K562 (cell line): ENCODE measurements around the gene PHACTR3. TPM values are rescaled to one million over a fixed set of nuclear protein-coding genes. Genes with fewer than 3 reads are reported as not detected.

Source experiments
- ATAC-seq: fragments of 200-7000 bp; cut with Tn5 transposase; 3 replicates; pipeline ENCODE4 v1.9.1; 2020; ENCODE audit warnings: moderate library complexity
- BruUV-seq: library from RNA; stranded (reverse); fragments of 400-500 nt; replicated peaks from 2 replicates; lab custom pipeline; 2021; lab: Mats Ljungman, UMichigan
- CTCF ChIA-PET: fragments of 300-600 bp; formaldehyde crosslinking; extraction: SDS; loops from one replicate; lab custom pipeline; 2021; ENCODE audit warnings: low intra/inter-chr PET ratio; lab: Yijun Ruan, JAX
- POLR2A ChIA-PET: fragments of 300-600, 350-650 bp; sonication (Branson Sonifier 250); formaldehyde crosslinking; extraction: SDS; loops from one replicate; lab custom pipeline; 2021; ENCODE audit warnings: antibody characterized with exemption, inconsistent platforms; lab: Yijun Ruan, JAX
- DNase-seq, 4 experiments: peaks; one replicate each; pipeline versions ENCODE4 v3.0.0 to v3.0.0-alpha.2; 2011 to 2018; ENCODE audit warnings: low spot score in 3 of 4, mixed read lengths in 3 of 4; ENCODE audit errors: extremely low read depth in 1 of 4
- FAIRE-seq: peaks from 2 replicates; lab custom pipeline; 2011; peaks lifted over from hg19 to GRCh38; lab: Jason Lieb, UNC
- H2AFZ ChIP-seq: 2 replicates; pipeline ENCODE4 v1.6.0; 2011; ENCODE audit warnings: low read depth, low read length, control low read depth, inconsistent platforms
- H3K27ac ChIP-seq: fragments of 200-600 bp; 3 replicates; pipeline ENCODE4 v1.8.0; 2011; ENCODE audit warnings: low read depth, mild to moderate bottlenecking, control low read depth, inconsistent platforms, low read length, moderate library complexity, mixed read lengths; ENCODE audit errors: extremely low read depth
- H3K27me3 ChIP-seq, 2 experiments: fragments of 300-600 bp in 1 of 2; 2 replicates in 1 of 2; 3 replicates in 1 of 2; pipeline versions ENCODE4 v1.6.0 to v1.8.0; 2011; ENCODE audit warnings: inconsistent platforms in 2 of 2, low read length in 2 of 2, mild to moderate bottlenecking in 1 of 2, mixed read lengths in 1 of 2, moderate library complexity in 1 of 2; ENCODE audit not compliant: control insufficient read depth in 2 of 2, insufficient read depth in 2 of 2
- H3K36me3 ChIP-seq: fragments of 300-600 bp; 3 replicates; pipeline ENCODE4 v1.8.0; 2011; ENCODE audit warnings: mild to moderate bottlenecking, low read length, inconsistent platforms; ENCODE audit not compliant: control insufficient read depth, insufficient read depth
- H3K4me1 ChIP-seq, 2 experiments: fragments of 200-600 bp in 1 of 2; replicated peaks in 1 of 2; 2 replicates in 1 of 2; 3 replicates in 1 of 2; pipeline versions ENCODE4 v1.5.1 to v1.8.0; 2011; ENCODE audit warnings: inconsistent platforms in 2 of 2, low read length in 2 of 2, mild to moderate bottlenecking in 1 of 2, mixed read lengths in 1 of 2, moderate library complexity in 1 of 2; ENCODE audit not compliant: control insufficient read depth in 2 of 2, insufficient read depth in 2 of 2
- H3K4me2 ChIP-seq: 2 replicates; pipeline ENCODE4 v1.6.1; 2011; ENCODE audit warnings: low read length, control low read depth, inconsistent platforms, mixed read lengths; ENCODE audit not compliant: insufficient read depth
- H3K4me3 ChIP-seq: fragments of 200-600 bp; sonication (generic), shearing (Covaris generic); 2 replicates; pipeline ENCODE4 v1.5.1; 2016; ENCODE audit warnings: control low read depth, inconsistent platforms
- H3K79me2 ChIP-seq: fragments of 200-600 bp; 3 replicates; pipeline ENCODE4 v1.8.0; 2011; ENCODE audit warnings: low read length, inconsistent platforms; ENCODE audit not compliant: control insufficient read depth, insufficient read depth
- H3K9ac ChIP-seq, 2 experiments: 2 replicates each; pipeline versions ENCODE4 v1.6.0 to v1.6.1; 2011; ENCODE audit warnings: low read depth in 2 of 2, low read length in 2 of 2, control low read depth in 1 of 2, inconsistent platforms in 1 of 2, mild to moderate bottlenecking in 1 of 2, mixed read lengths in 1 of 2; ENCODE audit not compliant: insufficient read depth in 1 of 2
- H3K9me1 ChIP-seq: one replicate; pipeline ENCODE4 v1.6.0; 2011; ENCODE audit warnings: inconsistent platforms, mild to moderate bottlenecking, low read length, moderate library complexity; ENCODE audit not compliant: control insufficient read depth, insufficient read depth
- H3K9me3 ChIP-seq: replicated peaks from 2 replicates; pipeline ENCODE4 v1.5.1; 2011; ENCODE audit warnings: low read depth, low read length, inconsistent platforms; ENCODE audit not compliant: control insufficient read depth, insufficient read depth
- H4K20me1 ChIP-seq: replicated peaks from 2 replicates; pipeline ENCODE4 v1.6.1; 2011; ENCODE audit warnings: low read length, inconsistent platforms, mixed read lengths; ENCODE audit not compliant: control insufficient read depth, insufficient read depth
- ARHGAP35 ChIP-seq: fragments of 450-650 bp; IDR thresholded peaks from 2 replicates; pipeline ENCODE4 v1.6.1; 2018; ENCODE audit not compliant: partially characterized antibody
- ELF1 ChIP-seq: fragments of 200-800 bp; sonication (Bioruptor generic); IDR thresholded peaks from 2 replicates; pipeline ENCODE4 v1.6.1; 2016; ENCODE audit warnings: missing genetic modification characterization, missing compliant biosample characterization
- FIP1L1 ChIP-seq: fragments of 200-400 bp; formaldehyde crosslinking; IDR thresholded peaks from 2 replicates; pipeline ENCODE4 v1.6.1; 2018; ENCODE audit warnings: mild to moderate bottlenecking, low read depth, low read length; ENCODE audit not compliant: poor library complexity, severe bottlenecking
- FOXK1 ChIP-seq: sonication (generic); formaldehyde crosslinking; IDR thresholded peaks from 2 replicates; pipeline ENCODE4 v1.8.0; 2022; ENCODE audit warnings: missing genetic modification reagents, mild to moderate bottlenecking, borderline replicate concordance
- FOXP1 ChIP-seq: sonication (generic); formaldehyde crosslinking; IDR thresholded peaks from 2 replicates; pipeline ENCODE4 v1.8.0; 2022; ENCODE audit warnings: mild to moderate bottlenecking, missing genetic modification reagents
- GTF2E2 ChIP-seq: fragments of 200-800 bp; sonication (Bioruptor generic); IDR thresholded peaks from 2 replicates; pipeline ENCODE4 v1.6.1; 2016; ENCODE audit warnings: missing genetic modification characterization, missing compliant biosample characterization
- KDM5B ChIP-seq: fragments of 200-600 bp; sonication (generic); IDR thresholded peaks from 2 replicates; pipeline ENCODE4 v1.6.1; 2012; ENCODE audit warnings: low read depth, mild to moderate bottlenecking, moderate library complexity, low read length, control low read depth, inconsistent platforms; ENCODE audit not compliant: insufficient replicate concordance
- KLF10 ChIP-seq: fragments of 250-450 bp; sonication (Bioruptor Pico); IDR thresholded peaks from 2 replicates; pipeline ENCODE4 v1.6.1; 2021; ENCODE audit warnings: matching md5 sums
- SOX6 ChIP-seq: fragments of 450-650 bp; IDR thresholded peaks from 2 replicates; pipeline ENCODE4 v1.6.1; 2014; ENCODE audit warnings: mild to moderate bottlenecking
- ZKSCAN3 ChIP-seq: fragments of 250-450 bp; sonication (Bioruptor Pico); IDR thresholded peaks from 2 replicates; pipeline ENCODE4 v1.4.0; 2020
- WGBS: fragments of 100-300 bp; shearing (Covaris generic); methylation state at CpG from one replicate; pipeline ENCODE4 v1.1.6; 2016; ENCODE audit warnings: low coverage, mixed read lengths; ENCODE audit not compliant: insufficient coverage; ENCODE audit errors: missing lambda C conversion rate; 5-methylcytosine and 5-hydroxymethylcytosine counted together
- in situ Hi-C: fragments of 300-500 bp; cut with MboI; formaldehyde crosslinking; loops from 4 replicates; pipeline ENCODE4 v1.15.0; 2018; ENCODE audit warnings: inconsistent platforms, mixed read lengths
- intact Hi-C: fragments of 100-400 bp; cut with micrococcal nuclease; formaldehyde crosslinking; loops from 2 replicates; pipeline ENCODE4 v1.14.2; 2022
- polyA plus RNA-seq, 8 experiments: library from polyadenylated mRNA; depleted of rRNA in 4 of 8; stranded (reverse) in 5 of 8; unstranded in 3 of 8; fragments of >200 nt; fragmentation: Nextera tagmentation in 2 of 8; fragmentation: Illumina TruSeq in 1 of 8; extraction: Ambion mirVana in 2 of 8; extraction: Trizol in 1 of 8; gene quantifications; 2 replicates each; pipeline versions ENCODE4 v1.2.1 to v1.2.3, GENCODE V29; 2011 to 2014; ENCODE audit warnings: inconsistent platforms in 1 of 8, missing spikeins in 1 of 8
- total RNA-seq, 7 experiments: library from RNA; depleted of rRNA in 6 of 7; stranded (reverse); fragments of >200 nt in 6 of 7; fragmentation: Illumina TruSeq in 2 of 7; extraction: Trizol in 2 of 7; gene quantifications; 2 replicates each; pipeline versions ENCODE4 v1.2.1 to v1.2.3, GENCODE V29; 2011 to 2021; ENCODE audit warnings: low replicate concordance in 1 of 7
- TF ChIP-seq, protein P1 (sequence below): sonication (generic); formaldehyde crosslinking; IDR thresholded peaks from 2 replicates; pipeline ENCODE4 v1.8.1; 2023; ENCODE audit warnings: mild to moderate bottlenecking, missing genetic modification reagents, moderate library complexity
- TF ChIP-seq, protein P2 (sequence below): fragments of 450-650 bp; IDR thresholded peaks from 2 replicates; pipeline ENCODE4 v1.6.1; 2014; ENCODE audit warnings: low read depth, mild to moderate bottlenecking, moderate library complexity, borderline replicate concordance
- TF ChIP-seq, protein P3 (sequence below): fragments of 450-650 bp; formaldehyde crosslinking; IDR thresholded peaks from 2 replicates; pipeline ENCODE4 v1.4.0; 2020; ENCODE audit warnings: mild to moderate bottlenecking, moderate library complexity
- TF ChIP-seq, protein P4 (sequence below): fragments of 200-800 bp; sonication (Bioruptor generic); IDR thresholded peaks from 2 replicates; pipeline ENCODE4 v1.6.1; 2016; ENCODE audit warnings: missing genetic modification characterization, missing compliant biosample characterization

The PHACTR3 gene
- total and polyA plus RNA-seq, 9 of the 15 experiments (the other 6 are each of a cell fraction or from before 2014, with no cell fraction given): not detected

DNA sequence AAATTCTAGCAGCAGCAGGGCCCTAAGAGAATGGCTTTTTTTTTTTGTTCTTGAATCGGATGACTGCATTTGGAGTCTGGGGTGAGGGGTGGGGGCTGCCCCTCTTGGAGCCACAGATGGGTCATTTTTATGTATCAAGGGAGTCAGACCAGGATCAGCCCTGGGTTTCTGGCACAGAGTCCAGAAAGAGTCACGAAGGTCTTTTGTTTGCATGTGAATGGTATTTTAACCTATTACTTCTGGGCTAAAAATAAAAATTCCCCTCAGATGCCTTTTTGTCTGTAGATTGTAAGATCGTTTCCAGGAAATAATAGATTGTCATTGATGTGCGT lies 72.5 kb downstream of the PHACTR3 start:
- ChIA-PET POLR2A (no interaction called here), CTCF (no interaction called here)
- 0% methylated on average over 3 of the region's 4 CpGs for WGBS
- no peaks in the 10 kb centered on the region for H3K79me2 ChIP-seq
- H3K4me1 ChIP-seq: no peaks in the 10 kb centered on the region
- in situ Hi-C loops (no loop called here), intact Hi-C loops (no loop called here)
- H3K9me3 ChIP-seq: no peaks in the 10 kb centered on the region
- H3K9ac ChIP-seq: no peak overlapping the region
- H3K4me2 ChIP-seq: no peak overlapping the region
- H3K9me1 ChIP-seq: no peaks in the 10 kb centered on the region
- no peak overlapping the region for H2AFZ ChIP-seq
- TF ChIP-seq ZKSCAN3 (CRISPR knock-in tag) (no peak), ARHGAP35 (no peak), KDM5B (no peak), ELF1 (tag) (no peak), FIP1L1 (no peak), KLF10 (CRISPR knock-in tag) (no peak), GTF2E2 (no peak), FOXP1 (CRISPR knock-in tag) (no peak), FOXK1 (CRISPR knock-in tag) (no peak), SOX6 (no peak)
- TF ChIP-seq, protein P1, sequence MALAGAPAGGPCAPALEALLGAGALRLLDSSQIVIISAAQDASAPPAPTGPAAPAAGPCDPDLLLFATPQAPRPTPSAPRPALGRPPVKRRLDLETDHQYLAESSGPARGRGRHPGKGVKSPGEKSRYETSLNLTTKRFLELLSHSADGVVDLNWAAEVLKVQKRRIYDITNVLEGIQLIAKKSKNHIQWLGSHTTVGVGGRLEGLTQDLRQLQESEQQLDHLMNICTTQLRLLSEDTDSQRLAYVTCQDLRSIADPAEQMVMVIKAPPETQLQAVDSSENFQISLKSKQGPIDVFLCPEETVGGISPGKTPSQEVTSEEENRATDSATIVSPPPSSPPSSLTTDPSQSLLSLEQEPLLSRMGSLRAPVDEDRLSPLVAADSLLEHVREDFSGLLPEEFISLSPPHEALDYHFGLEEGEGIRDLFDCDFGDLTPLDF (CRISPR knock-in tag): no peak
- TF ChIP-seq, protein P2, sequence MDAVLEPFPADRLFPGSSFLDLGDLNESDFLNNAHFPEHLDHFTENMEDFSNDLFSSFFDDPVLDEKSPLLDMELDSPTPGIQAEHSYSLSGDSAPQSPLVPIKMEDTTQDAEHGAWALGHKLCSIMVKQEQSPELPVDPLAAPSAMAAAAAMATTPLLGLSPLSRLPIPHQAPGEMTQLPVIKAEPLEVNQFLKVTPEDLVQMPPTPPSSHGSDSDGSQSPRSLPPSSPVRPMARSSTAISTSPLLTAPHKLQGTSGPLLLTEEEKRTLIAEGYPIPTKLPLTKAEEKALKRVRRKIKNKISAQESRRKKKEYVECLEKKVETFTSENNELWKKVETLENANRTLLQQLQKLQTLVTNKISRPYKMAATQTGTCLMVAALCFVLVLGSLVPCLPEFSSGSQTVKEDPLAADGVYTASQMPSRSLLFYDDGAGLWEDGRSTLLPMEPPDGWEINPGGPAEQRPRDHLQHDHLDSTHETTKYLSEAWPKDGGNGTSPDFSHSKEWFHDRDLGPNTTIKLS: no peak
- TF ChIP-seq, protein P3, sequence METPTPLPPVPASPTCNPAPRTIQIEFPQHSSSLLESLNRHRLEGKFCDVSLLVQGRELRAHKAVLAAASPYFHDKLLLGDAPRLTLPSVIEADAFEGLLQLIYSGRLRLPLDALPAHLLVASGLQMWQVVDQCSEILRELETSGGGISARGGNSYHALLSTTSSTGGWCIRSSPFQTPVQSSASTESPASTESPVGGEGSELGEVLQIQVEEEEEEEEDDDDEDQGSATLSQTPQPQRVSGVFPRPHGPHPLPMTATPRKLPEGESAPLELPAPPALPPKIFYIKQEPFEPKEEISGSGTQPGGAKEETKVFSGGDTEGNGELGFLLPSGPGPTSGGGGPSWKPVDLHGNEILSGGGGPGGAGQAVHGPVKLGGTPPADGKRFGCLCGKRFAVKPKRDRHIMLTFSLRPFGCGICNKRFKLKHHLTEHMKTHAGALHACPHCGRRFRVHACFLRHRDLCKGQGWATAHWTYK (CRISPR knock-in tag): no peak
- TF ChIP-seq, protein P4, sequence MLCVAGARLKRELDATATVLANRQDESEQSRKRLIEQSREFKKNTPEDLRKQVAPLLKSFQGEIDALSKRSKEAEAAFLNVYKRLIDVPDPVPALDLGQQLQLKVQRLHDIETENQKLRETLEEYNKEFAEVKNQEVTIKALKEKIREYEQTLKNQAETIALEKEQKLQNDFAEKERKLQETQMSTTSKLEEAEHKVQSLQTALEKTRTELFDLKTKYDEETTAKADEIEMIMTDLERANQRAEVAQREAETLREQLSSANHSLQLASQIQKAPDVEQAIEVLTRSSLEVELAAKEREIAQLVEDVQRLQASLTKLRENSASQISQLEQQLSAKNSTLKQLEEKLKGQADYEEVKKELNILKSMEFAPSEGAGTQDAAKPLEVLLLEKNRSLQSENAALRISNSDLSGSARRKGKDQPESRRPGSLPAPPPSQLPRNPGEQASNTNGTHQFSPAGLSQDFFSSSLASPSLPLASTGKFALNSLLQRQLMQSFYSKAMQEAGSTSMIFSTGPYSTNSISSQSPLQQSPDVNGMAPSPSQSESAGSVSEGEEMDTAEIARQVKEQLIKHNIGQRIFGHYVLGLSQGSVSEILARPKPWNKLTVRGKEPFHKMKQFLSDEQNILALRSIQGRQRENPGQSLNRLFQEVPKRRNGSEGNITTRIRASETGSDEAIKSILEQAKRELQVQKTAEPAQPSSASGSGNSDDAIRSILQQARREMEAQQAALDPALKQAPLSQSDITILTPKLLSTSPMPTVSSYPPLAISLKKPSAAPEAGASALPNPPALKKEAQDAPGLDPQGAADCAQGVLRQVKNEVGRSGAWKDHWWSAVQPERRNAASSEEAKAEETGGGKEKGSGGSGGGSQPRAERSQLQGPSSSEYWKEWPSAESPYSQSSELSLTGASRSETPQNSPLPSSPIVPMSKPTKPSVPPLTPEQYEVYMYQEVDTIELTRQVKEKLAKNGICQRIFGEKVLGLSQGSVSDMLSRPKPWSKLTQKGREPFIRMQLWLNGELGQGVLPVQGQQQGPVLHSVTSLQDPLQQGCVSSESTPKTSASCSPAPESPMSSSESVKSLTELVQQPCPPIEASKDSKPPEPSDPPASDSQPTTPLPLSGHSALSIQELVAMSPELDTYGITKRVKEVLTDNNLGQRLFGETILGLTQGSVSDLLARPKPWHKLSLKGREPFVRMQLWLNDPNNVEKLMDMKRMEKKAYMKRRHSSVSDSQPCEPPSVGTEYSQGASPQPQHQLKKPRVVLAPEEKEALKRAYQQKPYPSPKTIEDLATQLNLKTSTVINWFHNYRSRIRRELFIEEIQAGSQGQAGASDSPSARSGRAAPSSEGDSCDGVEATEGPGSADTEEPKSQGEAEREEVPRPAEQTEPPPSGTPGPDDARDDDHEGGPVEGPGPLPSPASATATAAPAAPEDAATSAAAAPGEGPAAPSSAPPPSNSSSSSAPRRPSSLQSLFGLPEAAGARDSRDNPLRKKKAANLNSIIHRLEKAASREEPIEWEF (CRISPR knock-in tag): no peak
- H3K27ac ChIP-seq: no peak overlapping the region
- H3K36me3 ChIP-seq: no peaks in the 10 kb centered on the region
- no peak for DNase-seq
- H3K27me3 ChIP-seq: peaks cover 3 to 7% of the 10 kb centered on the region in 2 experiments; a peak in 3 of 5 replicates
- no TSS peak for BruUV-seq
- ATAC-seq: no peak
- no peaks in the 10 kb centered on the region for H4K20me1 ChIP-seq
- H3K4me3 ChIP-seq: no peak overlapping the region
- FAIRE-seq: no peak
